HG02870 (cell line): ENCODE measurements around the gene TRAM2.

ENCODE experiments used
- ATAC-seq: cut with Tn5 transposase; IDR thresholded peaks from one replicate; pipeline ENCODE4 v1.9.1; 2021; ENCODE audit warnings: mild to moderate bottlenecking, moderate library complexity; ENCODE audit not compliant: unreplicated experiment

Gene TRAM2

DNA sequence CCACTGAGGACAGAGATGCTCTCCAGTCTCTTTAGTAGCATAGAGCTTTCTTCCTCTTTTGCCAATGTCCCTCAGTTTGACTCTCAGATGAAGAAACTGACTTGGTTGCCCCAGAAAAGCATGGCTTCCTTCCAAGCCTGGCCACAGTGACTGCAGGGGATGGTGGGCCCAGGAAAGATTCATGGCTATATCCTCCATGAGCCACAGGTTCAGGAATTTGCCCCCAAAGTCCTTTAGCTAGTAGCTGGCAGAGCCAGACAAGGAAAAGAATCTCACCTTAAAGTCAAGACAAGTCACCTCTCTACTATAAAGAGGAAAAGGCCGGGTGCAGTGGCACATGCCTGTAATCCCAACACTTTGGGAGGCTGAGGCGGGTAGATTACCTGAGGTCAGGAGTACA lies 43.4 kb downstream of the TRAM2 start:
- no peak for ATAC-seq

DNA sequence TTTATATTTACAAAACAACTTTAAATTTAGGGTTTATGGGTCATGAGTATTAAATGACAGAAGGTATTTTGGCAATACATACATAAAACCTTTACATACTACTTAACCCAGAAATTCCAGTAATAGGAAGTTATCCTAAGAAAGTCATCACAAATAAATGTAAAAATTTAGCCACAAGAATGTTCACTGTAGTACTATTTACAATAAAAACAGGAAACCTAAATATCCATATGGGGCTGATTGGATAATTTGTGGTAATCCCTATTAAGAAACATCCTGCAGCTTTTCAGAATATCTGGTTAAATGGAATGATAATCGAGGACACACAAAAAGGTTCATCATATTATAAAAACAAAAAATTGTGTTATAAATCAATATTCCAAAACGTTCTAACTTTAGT lies 44.4 kb downstream of the TRAM2 start:
- ATAC-seq = no peak

DNA sequence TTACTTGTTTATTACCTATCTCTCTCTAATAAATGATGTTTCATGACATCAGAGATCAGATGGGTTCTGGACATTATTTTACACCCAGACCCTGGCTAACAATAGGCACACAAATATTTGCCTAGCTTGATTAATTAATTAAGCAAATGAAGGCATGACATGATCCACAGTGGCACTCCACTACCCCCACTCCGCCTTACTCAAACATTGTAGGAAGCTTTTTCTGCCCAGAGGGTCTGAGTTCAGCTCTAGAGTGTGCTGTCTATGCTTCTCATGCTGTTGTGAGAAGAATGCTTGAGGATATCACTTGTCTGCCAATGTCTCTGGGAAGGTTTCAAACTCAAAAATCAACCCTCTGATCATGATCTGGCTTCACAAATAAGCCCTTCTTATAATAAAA lies 45.0 kb downstream of the TRAM2 start:
- no peak for ATAC-seq

DNA sequence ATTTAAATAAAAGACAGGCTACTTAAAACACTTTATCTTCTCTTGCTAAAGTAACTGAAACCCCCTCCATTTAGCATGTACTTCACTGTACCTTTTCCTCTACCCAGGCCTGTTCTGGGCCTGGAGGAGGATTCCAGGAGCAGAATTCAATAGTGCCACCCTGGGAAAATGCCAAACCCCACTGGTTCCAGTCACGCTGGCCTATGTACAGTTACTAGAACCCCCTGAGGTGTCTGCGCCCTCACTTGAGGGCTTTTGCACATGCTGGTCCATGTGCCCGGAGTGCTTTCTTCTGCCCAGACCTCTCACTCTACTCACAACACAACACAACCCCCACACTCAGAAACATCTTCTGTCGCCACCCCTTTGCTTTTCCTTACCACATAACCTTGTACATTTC lies 45.5 kb downstream of the TRAM2 start:
- ATAC-seq = no peak

DNA sequence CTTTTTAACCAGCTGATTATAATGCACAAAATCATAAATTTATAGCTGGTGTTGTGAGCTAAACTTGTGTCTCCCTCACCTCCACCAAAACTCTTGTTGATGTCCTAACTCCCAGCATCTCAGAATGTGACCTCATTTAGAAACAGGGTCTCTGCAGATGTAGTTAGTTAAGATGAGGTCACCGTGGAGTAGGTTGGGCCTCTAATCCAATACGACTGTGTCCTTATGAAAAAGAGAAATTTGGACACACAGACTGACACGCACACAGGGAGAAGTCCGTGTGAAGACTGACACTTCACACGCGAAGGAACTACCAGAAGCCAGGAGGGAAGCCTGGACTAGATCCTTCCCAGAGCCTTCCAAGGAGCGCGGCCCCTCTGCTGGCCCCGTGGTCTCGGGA lies 46.5 kb downstream of the TRAM2 start:
- no peak for ATAC-seq

DNA sequence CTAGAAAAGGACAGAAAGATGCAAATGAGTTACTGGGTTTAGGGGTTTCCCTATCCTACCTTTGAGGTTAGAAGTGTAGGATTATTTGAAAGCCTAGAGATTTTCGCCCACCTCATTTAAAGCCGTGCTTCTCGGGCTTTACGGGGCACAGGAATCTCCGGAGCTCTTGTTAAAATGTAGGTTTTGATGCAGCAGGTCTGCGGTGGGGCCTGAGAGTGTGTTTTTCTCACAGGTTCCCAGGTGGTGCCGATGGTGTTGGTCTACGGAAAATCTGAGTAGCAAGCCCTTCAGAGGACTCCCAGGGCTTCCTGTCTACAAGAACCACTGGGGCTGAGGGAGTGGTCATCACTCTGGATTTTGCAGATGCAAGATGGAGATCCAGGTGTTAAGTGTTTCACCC lies 47.5 kb downstream of the TRAM2 start:
- peak; percentile 85 for ATAC-seq

DNA sequence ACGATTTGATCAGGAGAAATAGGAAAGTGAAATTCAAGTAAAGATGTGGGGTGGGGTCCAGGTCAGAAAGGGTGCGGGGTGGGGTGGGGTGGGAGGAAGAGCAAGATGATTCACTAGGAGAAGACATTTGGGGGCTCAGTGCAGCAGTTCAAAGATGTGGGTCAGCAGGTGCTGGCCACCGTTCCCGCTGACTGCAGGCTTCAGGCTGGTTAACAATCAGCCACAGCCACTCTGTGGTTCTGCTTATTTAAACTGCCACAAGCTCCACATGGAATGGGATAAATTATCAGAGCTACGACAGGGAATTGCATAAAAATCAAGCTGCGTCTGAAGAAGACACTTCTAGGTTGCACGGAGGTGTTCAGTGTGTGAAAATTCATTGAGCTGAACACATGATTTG lies 49.4 kb downstream of the TRAM2 start:
- ATAC-seq = no peak

DNA sequence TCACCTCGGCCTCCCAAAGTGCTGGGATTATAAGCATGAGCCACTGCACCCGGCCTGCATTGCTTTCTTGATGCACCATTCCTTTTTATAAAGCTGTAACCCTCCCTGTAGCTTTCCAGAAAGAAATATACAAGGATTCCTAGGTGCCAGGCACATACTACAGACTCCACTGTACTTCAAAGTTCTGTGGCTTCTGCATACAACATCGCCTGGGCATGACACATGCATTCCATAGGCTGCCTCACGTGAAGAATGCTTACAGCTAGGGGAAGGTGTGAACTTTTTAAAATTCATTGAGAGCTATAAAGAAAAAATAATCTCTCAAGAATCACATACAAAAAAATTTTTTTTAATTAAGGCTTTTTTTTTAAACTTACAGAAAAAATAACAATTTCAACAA lies 50.2 kb downstream of the TRAM2 start:
- no peak for ATAC-seq

DNA sequence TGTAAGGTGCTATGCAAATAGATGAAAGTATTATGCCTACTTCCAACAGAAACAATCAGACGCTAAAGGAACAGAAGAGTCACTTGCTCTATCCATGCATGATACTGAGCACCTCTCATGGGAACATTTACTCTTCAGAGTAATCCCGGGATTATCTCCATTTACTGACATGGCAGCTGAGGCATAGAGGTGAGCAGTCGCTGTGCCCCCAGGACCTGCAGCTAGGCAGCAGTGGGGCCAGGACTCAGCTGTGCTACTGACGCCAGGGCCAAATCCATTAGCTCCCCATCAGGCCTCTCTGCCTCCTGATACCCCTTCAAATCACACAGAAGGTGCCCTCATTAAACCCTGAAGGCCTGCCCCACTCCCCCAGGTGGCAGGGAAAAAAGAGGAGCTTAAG lies 51.9 kb downstream of the TRAM2 start:
- ATAC-seq = no peak

DNA sequence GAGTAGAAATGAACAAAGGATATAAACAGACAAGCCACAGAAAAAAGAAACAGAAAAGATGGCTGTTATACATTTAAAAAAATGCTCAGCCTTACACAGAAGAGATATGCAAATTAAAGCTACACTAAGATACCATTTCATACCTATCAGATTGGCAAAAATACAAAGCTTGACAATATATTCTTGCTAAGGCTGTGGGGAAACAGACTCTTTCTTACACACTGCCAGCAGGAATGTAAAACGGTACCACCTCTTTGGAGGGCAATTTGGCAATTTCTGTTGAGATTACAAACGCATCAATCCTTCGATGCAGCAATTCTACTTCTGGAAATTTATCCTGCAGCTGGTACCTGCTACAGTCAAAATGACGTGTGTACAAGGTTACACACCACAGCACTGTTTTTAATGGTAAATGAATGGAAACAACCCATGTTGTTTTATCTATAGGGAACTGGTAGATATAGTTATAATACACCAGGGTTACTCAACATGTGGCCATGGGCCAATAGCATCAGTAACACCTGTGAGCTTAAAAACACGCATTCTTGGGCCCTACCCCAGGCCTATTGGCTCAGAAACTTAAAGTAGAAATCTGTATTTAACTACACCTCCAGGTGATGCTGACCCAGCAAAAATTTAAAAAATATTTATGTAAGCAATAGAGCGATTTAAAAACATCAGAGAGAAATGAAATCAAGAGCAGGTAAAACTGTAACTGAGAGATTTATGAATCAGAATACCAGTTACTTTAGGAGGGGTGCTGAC lies 53.3 kb downstream of the TRAM2 start:
- no peak for ATAC-seq

DNA sequence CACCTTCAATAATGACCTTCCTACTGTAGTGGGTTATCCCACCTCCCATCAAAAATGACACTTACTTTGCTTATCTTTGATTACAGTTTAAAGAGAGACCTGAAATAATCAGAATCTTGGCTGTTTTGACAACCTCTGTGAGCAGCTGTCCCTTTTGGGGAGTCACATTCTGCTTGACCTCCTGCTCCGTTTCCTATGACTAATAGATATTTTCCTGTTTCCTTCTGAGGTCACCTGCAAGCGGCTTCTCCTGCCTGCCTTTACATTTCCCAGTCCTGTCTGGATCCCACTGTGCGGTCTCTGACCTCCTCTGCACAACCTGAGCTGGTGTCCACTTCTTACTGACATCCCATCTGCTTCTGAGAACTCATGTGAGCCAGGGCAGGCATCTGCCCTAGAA lies 54.2 kb downstream of the TRAM2 start:
- ATAC-seq = no peak

DNA sequence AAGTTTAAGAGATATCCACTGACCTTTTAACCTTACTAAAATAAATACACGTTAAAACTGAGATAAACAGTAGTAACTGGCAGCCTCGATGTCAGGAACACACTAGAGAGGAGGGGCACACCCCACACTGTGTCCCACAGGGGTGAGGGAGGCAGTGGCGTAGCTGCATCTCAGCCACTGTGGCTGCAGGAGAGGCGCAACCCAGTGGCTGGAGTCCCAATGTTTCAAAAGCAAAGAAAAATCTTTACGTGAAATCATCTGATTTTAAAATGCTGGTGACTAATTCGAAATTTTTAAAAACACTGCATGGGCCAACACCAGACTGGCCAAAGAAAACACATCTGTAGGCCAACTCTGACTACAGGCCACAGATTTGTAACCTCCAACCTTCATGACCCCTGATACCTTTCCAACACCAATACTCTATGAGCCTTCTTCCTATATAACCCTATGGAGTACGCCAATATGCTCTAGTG lies 54.7 kb downstream of the TRAM2 start:
- ATAC-seq = no peak

DNA sequence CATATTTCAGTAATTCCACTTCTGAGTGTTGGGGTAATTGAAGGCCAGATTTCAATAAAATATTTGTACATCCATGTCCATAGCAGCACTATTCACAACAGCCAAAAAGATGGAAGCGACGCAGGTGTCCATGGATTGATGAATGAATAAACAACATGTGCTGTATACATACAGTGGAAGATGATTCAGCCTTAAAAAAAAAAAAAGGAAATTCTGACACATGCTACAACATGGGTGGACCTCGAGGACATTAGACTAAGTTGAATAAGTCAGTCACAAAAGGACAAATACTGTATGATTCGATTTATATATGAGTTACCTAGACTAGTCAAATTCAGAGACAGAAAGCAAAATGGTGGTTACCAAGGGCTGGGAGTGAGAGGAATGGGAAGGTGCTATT lies 57.2 kb downstream of the TRAM2 start:
- no peak for ATAC-seq

DNA sequence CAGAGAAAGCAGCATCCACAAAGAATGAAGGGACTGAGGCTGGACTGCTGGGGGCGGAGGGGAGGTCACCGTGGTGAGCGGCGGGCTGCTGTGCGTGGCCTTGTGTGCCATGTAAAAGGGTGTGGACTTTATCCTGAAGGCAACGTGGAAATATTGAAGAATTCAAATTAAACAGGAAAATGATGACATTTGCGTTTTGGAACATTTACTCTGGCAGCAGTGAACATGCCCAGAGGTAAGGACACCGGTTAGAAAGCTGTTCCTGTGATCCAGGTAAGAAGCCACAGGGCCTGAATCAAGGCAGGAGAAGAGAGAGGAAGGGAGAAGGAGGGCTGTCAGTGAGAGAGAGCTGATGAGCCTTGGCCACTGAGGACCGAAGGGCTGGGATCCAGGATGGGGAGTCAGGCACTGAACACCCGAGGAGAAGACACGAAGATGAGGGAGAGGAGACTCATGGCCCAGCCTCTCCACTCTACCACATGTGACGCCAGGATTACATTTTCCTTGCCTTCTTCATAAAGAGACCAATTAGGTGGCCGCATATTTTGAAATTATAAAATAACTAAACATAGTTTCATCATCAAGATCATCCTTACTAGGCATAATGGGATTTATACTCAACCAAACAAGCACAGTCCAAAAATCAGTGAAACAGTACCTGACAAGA lies 58.4 kb downstream of the TRAM2 start:
- no peak for ATAC-seq

DNA sequence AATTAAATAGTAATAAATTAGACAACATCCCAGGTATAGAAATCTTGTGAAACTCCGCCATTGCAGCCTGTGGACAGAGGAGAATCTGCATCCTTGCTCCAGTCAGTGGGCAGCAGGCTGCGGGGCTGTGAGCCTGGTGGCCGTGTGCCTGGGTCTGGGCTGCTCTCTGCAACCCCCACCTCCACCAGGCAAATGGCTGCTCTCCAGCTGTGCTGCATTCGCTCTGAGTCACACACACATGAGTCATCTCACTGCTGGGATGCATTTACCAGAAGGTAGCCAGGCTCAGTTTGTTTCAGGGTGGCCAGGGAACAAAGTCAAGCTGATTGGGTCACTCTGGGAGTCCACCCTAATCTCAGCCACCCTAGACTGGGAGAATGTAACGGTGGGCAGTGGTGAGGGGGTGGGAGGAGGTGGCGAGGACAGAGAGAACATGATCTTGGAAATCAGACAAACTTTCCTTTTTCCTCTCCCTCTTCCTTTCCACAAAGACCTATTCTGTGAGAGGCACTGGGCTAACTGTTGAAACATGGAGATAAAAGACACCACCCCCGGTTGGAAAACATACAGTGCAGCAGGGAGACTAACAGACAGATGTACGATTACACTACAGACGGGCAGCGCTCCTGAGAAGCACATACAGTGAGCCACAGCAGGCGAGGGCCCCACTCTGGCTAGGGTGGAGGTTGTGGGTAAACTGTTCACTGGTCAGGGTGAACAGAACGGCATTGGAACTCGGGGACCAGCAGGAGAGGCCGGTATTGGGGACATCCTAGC lies 59.2 kb downstream of the TRAM2 start:
- peak; percentile 98 for ATAC-seq

DNA sequence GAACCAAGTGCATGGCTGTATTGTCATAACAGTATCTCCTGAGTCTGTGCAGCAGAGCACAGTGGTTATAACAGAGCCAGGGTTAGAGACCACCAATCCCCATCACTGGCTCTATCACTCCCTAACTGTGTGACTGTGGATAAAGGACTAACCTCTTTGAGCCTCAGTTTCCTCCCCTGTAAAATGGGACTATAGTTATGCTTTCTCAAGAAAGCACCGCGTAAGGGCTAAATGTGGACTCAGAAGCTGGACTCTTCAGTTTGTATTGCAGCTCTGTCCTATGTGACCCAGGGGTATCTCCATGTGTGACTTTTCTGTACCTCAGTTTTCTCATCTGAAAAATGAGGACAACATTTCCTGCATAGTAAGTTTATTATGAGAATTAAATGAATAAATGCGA lies 59.9 kb downstream of the TRAM2 start:
- no peak for ATAC-seq

DNA sequence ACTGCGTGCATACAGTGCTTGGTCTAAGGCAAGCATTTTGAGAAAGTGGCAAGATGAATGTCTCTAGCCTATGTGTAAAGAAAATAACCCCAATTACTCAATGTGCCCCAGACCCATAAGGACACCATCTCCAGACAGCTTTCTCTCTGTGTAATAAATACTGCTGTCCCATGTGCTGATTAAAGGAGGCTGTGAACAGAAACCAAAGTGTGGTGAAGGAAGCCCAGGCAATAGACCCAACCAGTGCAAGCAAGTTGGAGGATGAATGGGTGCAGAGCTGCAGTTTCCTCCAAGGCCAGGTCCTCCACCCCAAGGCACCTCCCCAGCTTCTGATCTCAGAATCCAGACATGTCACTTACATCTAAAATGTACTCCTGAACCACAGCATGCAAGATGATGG lies 60.6 kb downstream of the TRAM2 start:
- ATAC-seq = no peak

DNA sequence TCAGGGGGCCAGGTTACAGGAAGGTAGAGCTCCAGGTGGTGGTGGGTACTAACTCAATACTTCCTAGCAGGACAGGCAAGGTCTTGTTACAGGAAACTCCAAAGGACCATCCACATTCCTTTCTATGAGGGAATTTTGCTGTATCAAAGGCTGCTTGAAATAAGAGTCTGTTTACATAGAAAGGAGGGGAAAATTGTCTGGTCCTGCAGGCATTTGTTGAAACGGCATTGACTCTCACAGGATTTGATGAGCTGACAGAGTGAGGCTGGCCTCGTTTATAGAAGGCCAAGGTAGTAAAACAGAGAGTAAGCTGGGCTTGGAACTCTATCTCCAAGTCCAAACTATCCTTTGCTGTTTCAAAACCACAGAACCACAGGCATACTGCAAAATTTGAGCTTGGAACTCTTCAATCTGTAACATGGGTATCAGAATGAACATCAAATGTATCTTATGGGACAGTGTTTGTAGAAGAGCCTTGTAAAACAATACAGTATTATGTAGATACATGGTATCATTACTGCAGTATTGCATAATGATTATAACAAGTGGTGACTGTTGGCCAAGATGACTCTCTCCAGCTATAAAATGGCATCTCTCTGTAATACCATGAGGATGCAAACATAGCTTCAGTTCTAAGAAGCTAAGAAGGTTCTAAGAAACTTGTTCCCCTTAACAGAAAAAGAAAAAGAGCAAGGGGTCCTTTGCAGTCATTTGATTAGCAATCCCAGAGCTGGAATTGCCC lies 61.5 kb downstream of the TRAM2 start:
- no peak for ATAC-seq

DNA sequence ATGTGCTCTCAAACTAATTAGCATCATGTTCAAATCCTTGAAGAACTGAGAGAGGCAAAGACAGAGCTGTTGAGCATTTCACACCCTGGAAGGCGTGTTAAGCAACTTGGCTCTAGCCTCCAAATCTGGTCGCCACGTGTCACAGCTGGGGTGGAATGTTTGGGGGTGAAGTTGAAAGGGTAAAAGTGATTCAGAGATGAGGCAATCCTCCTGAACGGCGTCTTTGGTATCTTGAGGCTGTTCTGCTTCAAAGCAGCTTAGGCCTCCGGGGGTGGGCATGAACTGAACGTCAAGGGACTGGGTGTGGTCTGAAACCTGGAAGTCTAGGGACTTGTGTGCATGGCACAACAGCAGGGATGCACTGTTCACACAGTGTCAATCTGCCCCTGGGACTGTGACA lies 62.3 kb downstream of the TRAM2 start:
- no peak for ATAC-seq

DNA sequence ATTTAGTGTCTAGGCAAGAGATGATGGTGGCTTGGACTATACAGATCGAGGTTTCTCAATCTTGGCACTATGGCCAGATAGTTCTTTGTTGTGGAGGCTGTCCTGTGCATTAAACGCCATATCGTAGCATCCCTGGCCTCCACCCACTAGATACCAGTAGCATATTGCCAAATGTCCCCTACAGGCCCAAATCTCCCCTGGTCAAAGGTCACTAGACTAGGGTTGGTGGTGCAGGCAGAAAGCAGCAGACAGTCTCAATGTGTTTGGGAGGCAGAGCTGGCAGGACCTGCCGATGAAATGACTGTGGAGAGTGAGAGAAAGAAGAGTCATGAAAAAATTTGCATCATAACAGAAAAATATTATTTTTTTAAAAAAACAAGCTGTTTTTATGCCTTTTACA lies 63.0 kb downstream of the TRAM2 start:
- no peak for ATAC-seq

DNA sequence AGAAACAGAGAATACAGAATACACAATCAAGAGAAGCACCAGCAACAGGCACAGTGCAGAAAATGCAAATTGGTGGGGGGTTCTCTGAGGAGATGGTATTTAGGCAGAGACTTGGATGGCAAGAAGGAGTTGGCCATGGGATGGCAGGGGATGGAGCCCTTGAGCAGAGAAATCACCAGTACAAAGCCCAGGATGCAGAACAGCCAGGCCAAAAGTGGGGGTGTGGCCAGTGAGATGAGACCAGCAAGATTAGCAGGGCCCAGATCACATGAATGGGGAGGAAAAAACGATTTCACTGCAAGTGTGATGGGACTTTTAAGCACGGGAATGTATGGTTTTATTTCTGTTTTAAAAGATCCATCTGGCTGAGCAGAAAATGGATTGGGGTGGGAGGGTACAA lies 63.4 kb downstream of the TRAM2 start:
- no peak for ATAC-seq
